Activated CD4-positive, alpha-beta memory T cell treated with anti-CD3 and anti-CD28 coated beads for 36 hours (primary cell): ENCODE measurements around the gene YIPF4. TPM values are rescaled to one million over a fixed set of nuclear protein-coding genes. Genes with fewer than 3 reads are reported as not detected.

Source experiments
- CTCF ChIA-PET: fragments of 350-600 bp; sonication (Branson Sonifier 250); formaldehyde crosslinking; loops from one replicate; lab custom pipeline; 2021; ENCODE audit warnings: antibody characterized with exemption, inconsistent platforms; lab: Charles Lee
- POLR2A ChIA-PET: fragments of 350-600 bp; sonication (Branson Sonifier 250); formaldehyde crosslinking; loops from one replicate; lab custom pipeline; 2021; ENCODE audit warnings: antibody characterized with exemption; lab: Charles Lee
- DNase-seq: peaks from one replicate; pipeline ENCODE4 v3.0.0-alpha.2; 2020
- H3K27ac Mint-ChIP-seq: one replicate; pipeline ENCODE4 v1.8.0; 2021; ENCODE audit warnings: mixed read lengths
- H3K27me3 Mint-ChIP-seq: one replicate; pipeline ENCODE4 v1.8.0; 2021; ENCODE audit warnings: mixed read lengths
- H3K36me3 Mint-ChIP-seq: one replicate; pipeline ENCODE4 v1.8.0; 2021; ENCODE audit warnings: mixed read lengths
- H3K4me1 Mint-ChIP-seq: one replicate; pipeline ENCODE4 v1.8.0; 2021; ENCODE audit warnings: low read depth, mixed read lengths
- H3K4me3 Mint-ChIP-seq: one replicate; pipeline ENCODE4 v1.8.0; 2021; ENCODE audit warnings: mild to moderate bottlenecking, mixed read lengths
- H3K9me3 Mint-ChIP-seq: one replicate; pipeline ENCODE4 v1.8.0; 2021; ENCODE audit warnings: mixed read lengths
- intact Hi-C: fragments of 100-400 bp; cut with micrococcal nuclease; formaldehyde crosslinking; loops from one replicate; pipeline ENCODE4 v1.15.1; 2023
- total RNA-seq, 2 experiments: library from RNA; stranded (reverse); gene quantifications; one replicate each; pipeline ENCODE4 v1.2.3, GENCODE V29; 2021

The YIPF4 gene
- 10 to 100 TPM; 43.5 to 44.3 TPM for total RNA-seq

DNA sequence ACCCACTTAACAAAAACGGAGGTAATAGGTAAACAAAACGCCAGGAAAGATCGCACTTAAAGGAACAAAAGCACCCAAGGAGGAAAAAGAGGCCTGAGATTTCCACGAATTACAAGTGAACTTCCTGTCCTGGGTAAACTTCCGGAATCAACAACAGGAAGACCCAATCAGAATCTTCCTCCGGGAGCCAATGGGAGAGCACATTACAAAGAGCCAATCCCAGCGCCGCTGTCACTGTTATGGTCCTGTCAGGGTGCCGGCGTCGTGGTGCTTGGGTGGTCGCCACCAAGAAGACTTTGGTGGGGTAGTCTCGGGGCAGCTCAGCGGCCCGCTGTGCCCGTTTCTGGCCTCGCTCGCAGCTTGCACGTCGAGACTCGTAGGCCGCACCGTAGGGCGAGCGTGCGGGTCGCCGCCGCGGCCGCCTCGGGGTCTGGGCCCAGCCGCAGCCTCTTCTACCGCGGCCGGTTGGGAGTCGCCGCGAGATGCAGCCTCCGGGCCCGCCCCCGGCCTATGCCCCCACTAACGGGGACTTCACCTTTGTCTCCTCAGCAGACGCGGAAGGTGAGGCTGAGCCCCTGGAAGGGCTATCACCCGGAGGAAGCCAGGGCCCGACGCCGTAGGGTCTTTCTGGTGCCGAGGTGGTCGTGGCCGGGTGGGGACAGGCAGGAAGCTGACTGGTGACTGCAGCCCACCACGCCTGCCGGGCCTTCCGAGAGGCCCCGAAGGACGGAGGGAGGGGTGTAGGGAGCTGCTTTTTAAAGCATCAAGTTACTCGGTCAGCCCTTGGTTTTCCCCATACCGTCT is at the start of gene YIPF4:
Gene YIPF4 (plus strand): TSS at position 231 of the 804 bp plus-strand sequence. CDS start 252 bp downstream, at position 483.
- H3K27ac Mint-ChIP-seq: peak within 1 kb of the TSS; percentile 87
- POLR2A ChIA-PET: interaction anchor here (0.6 to 1.5 kb wide), 3 partner anchors 79 to 350 kb away, joined by 3 to 5 read pairs (median 3); partner anchors contain the start of genes BIRC6, SLC30A6 and TTC27
- intact Hi-C loops: loop anchor here (1.0 to 2.0 kb wide), 5 partner anchors 79 to 1321 kb away; partner anchors contain the start of genes BIRC6, FAM98A, SLC30A6 and SPAST

DNA sequence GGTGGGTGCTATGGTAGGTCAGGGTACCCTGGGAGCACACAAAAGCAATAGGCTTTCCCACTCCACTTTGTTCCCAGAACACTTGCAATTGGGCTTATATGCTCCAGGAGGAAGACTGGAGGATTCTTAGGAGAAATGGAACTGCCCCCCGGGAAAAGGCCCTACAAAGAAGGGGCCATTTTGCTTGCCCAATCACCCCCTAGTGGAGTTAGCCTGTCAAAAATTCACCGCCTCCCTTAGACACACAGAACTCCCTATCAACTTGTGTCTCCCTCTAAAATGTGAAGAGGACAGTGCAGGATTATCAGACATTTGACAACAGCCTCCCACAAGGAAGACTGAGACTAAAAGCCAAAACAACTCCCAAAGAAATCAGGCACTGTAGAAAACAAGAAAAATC is 49.5 kb upstream of the YIPF4 start:
- Mint-ChIP-seq H3K4me3 (no peak overlapping the region), H3K27ac (no peak overlapping the region), H3K27me3 (no peaks in the 10 kb centered on the region), H3K4me1 (no peaks in the 10 kb centered on the region), H3K9me3 (no peaks in the 10 kb centered on the region), H3K36me3 (peaks cover 11% of the 10 kb centered on the region)
- CTCF ChIA-PET: no interaction called here
- POLR2A ChIA-PET: no interaction called here
- intact Hi-C loops: no loop called here
- DNase-seq: no peak

More for the DNA sequence above, at the start of gene YIPF4:
- H3K27me3 Mint-ChIP-seq: no peaks in the 10 kb centered on the region
- peaks cover 22% of the 10 kb centered on the region for H3K4me1 Mint-ChIP-seq
- CTCF ChIA-PET: no interaction called here
- peak within 1 kb of the TSS; percentile 85 for H3K4me3 Mint-ChIP-seq
- peaks cover 5% of the 10 kb centered on the region for H3K36me3 Mint-ChIP-seq
- peak; percentile 93 for DNase-seq
- H3K9me3 Mint-ChIP-seq: no peaks in the 10 kb centered on the region

DNA sequence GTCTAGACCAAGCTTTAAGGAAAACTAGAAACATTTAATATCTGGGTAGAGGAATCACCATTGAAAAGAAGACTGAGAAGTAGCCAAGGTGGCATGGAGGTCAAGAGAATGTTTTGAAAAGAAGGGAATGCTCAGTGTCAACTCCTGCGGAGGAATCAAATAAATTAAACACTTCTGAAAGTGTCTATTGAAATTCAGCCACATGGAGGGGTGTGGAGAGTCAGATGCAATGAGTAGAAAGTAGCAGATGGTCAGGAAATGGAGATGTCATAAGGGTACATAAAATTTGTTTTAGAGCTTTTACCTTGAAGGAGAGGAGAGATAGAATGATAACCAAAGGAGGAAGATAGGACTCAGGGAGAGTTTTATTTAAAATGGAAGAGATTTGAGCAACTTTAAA is 48.1 kb upstream of the YIPF4 start:
- H3K4me3 Mint-ChIP-seq: no peak overlapping the region
- no peak overlapping the region for H3K27ac Mint-ChIP-seq
- H3K4me1 Mint-ChIP-seq: no peaks in the 10 kb centered on the region
- no peaks in the 10 kb centered on the region for H3K27me3 Mint-ChIP-seq
- ChIA-PET POLR2A (no interaction called here), CTCF (no interaction called here)
- DNase-seq: no peak
- H3K36me3 Mint-ChIP-seq: peaks cover 7% of the 10 kb centered on the region
- intact Hi-C loops: no loop called here
- no peaks in the 10 kb centered on the region for H3K9me3 Mint-ChIP-seq

DNA sequence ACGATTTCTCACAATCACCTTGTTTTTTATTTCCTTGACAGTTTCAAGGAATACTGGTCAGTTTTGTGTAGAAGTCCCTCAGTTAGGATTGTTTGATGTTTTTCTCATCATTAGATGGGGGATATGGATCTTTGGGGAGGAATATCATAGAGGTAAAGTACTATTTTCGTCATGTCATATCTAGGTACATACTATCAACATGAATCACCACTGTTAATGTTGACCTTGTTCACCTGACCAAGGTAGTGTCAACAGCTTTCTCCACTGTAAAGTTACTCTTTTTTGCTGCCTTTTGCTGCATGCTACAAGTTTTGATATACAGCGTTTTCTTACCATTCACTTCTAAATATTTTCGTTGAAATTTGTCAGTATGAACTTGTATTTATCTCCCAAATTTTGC is 45.7 kb upstream of the YIPF4 start:
- H3K27me3 Mint-ChIP-seq: no peaks in the 10 kb centered on the region
- POLR2A ChIA-PET: no interaction called here
- H3K4me1 Mint-ChIP-seq: no peaks in the 10 kb centered on the region
- H3K9me3 Mint-ChIP-seq: no peaks in the 10 kb centered on the region
- intact Hi-C loops: no loop called here
- peaks cover 7% of the 10 kb centered on the region for H3K36me3 Mint-ChIP-seq
- DNase-seq: no peak
- CTCF ChIA-PET: no interaction called here
- H3K4me3 Mint-ChIP-seq: no peak overlapping the region
- no peak overlapping the region for H3K27ac Mint-ChIP-seq

- ChIA-PET POLR2A (no interaction called here), CTCF (interaction anchor here (0.5 kb wide), 1 partner anchor 68 kb away, joined by 3 read pairs; no protein-coding TSS in a partner anchor)
- DNase-seq: no peak
- H3K27me3 Mint-ChIP-seq: no peaks in the 10 kb centered on the region
- no peak overlapping the region for H3K4me3 Mint-ChIP-seq
- H3K4me1 Mint-ChIP-seq: no peaks in the 10 kb centered on the region
- intact Hi-C loops: no loop called here
- peaks cover 7% of the 10 kb centered on the region for H3K36me3 Mint-ChIP-seq
- H3K27ac Mint-ChIP-seq: no peak overlapping the region
- no peaks in the 10 kb centered on the region for H3K9me3 Mint-ChIP-seq
These were observed 42.4 kb upstream of the YIPF4 start for GRCh38 chr2:32235315-32235714.

- Mint-ChIP-seq H3K4me1 (no peaks in the 10 kb centered on the region), H3K4me3 (no peak overlapping the region), H3K27ac (no peak overlapping the region), H3K9me3 (no peaks in the 10 kb centered on the region), H3K27me3 (no peaks in the 10 kb centered on the region), H3K36me3 (peaks cover 8% of the 10 kb centered on the region)
- DNase-seq: no peak
- CTCF ChIA-PET: no interaction called here
- POLR2A ChIA-PET: no interaction called here
- intact Hi-C loops: no loop called here
These were observed 40.2 kb upstream of the YIPF4 start for GRCh38 chr2:32237488-32237887.

GRCh38 chr2:32237996-32238395 is 39.7 kb upstream of the YIPF4 start:
- Mint-ChIP-seq H3K9me3 (no peaks in the 10 kb centered on the region), H3K27ac (no peak overlapping the region), H3K4me1 (no peaks in the 10 kb centered on the region), H3K36me3 (peaks cover 8% of the 10 kb centered on the region), H3K4me3 (no peak overlapping the region), H3K27me3 (no peaks in the 10 kb centered on the region)
- ChIA-PET CTCF (no interaction called here), POLR2A (no interaction called here)
- intact Hi-C loops: no loop called here
- no peak for DNase-seq

- H3K36me3 Mint-ChIP-seq: peaks cover 2% of the 10 kb centered on the region
- POLR2A ChIA-PET: no interaction called here
These were observed 35.4 kb upstream of the YIPF4 start for GRCh38 chr2:32242331-32242730.

DNA sequence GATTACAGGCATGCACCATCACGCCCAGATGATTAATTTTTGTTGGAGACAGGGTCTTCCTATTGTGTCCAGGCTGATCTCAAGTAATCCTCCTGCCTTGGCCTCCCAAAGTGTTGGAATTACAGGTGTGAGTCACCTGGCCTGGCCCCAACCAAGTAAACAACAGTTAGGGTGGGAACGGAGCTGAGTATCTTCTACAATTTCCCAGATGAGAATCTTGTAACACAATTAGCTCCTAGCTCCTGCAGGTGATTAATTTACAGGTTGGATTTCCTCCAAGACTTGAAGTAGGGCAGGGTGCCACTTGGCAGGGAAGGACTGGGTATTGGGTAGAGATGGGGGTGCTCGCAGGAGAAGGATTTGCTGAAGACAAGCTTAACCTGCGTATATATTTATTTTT is 30.8 kb upstream of the YIPF4 start:
- Mint-ChIP-seq H3K27me3 (no peaks in the 10 kb centered on the region), H3K4me3 (no peak overlapping the region), H3K4me1 (no peaks in the 10 kb centered on the region), H3K36me3 (peaks cover 2% of the 10 kb centered on the region), H3K27ac (no peak overlapping the region), H3K9me3 (no peaks in the 10 kb centered on the region)
- POLR2A ChIA-PET: no interaction called here
- no peak for DNase-seq
- CTCF ChIA-PET: no interaction called here
- intact Hi-C loops: no loop called here

More at GRCh38 chr2:32242331-32242730, 35.4 kb upstream of the YIPF4 start:
- no peaks in the 10 kb centered on the region for H3K4me1 Mint-ChIP-seq
- H3K27me3 Mint-ChIP-seq: no peaks in the 10 kb centered on the region
- H3K27ac Mint-ChIP-seq: no peak overlapping the region
- intact Hi-C loops: no loop called here
- DNase-seq: no peak
- no peaks in the 10 kb centered on the region for H3K9me3 Mint-ChIP-seq
- CTCF ChIA-PET: no interaction called here
- no peak overlapping the region for H3K4me3 Mint-ChIP-seq

- H3K36me3 Mint-ChIP-seq: no peaks in the 10 kb centered on the region
- H3K4me1 Mint-ChIP-seq: no peaks in the 10 kb centered on the region
- no peaks in the 10 kb centered on the region for H3K9me3 Mint-ChIP-seq
- no peaks in the 10 kb centered on the region for H3K27me3 Mint-ChIP-seq
- no peak for DNase-seq
- intact Hi-C loops: no loop called here
- no peak overlapping the region for H3K27ac Mint-ChIP-seq
- ChIA-PET POLR2A (interaction anchor here (1.0 kb wide), 1 partner anchor 17 kb away, joined by 4 read pairs; the partner anchor contains the start of gene NLRC4), CTCF (no interaction called here)
- no peak overlapping the region for H3K4me3 Mint-ChIP-seq
These were observed 29.4 kb upstream of the YIPF4 start for GRCh38 chr2:32248299-32248698.

GRCh38 chr2:32249731-32250236 is 27.9 kb upstream of the YIPF4 start:
- no peak for DNase-seq
- Mint-ChIP-seq H3K36me3 (no peaks in the 10 kb centered on the region), H3K27ac (no peak overlapping the region), H3K4me1 (no peaks in the 10 kb centered on the region), H3K4me3 (no peak overlapping the region), H3K9me3 (no peaks in the 10 kb centered on the region), H3K27me3 (no peaks in the 10 kb centered on the region)
- intact Hi-C loops: no loop called here
- POLR2A ChIA-PET: no interaction called here
- CTCF ChIA-PET: no interaction called here

GRCh38 chr2:32250290-32250689 is 27.4 kb upstream of the YIPF4 start:
- DNase-seq: no peak
- ChIA-PET CTCF (no interaction called here), POLR2A (no interaction called here)
- Mint-ChIP-seq H3K27ac (no peak overlapping the region), H3K4me1 (no peaks in the 10 kb centered on the region), H3K4me3 (no peak overlapping the region), H3K27me3 (no peaks in the 10 kb centered on the region), H3K9me3 (no peaks in the 10 kb centered on the region), H3K36me3 (no peaks in the 10 kb centered on the region)
- intact Hi-C loops: no loop called here
